PFSK-1 (cell line): ENCODE results near the gene NCOA3.

ENCODE experiments used
- FOXP2 ChIP-seq: optimal IDR thresholded peaks from 2 replicates; pipeline ENCODE3; 2011; ENCODE audit warnings: borderline replicate concordance, control low read depth, inconsistent platforms; ENCODE audit not compliant: insufficient read depth; ENCODE audit errors: extremely low read length, extremely low read depth
- POLR2AphosphoS5 ChIP-seq: IDR thresholded peaks from 2 replicates; pipeline ENCODE4 v1.6.1; 2012; ENCODE audit warnings: low read depth, mild to moderate bottlenecking, control low read depth, low read length, moderate library complexity
- REST ChIP-seq, 2 experiments: IDR thresholded peaks; 2 replicates each; pipeline versions ENCODE4 v1.6.1 to v1.8.0; 2011 to 2012; ENCODE audit warnings: low read depth in 2 of 2, low read length in 2 of 2, control low read depth in 1 of 2, inconsistent platforms in 1 of 2, mild to moderate bottlenecking in 1 of 2, moderate library complexity in 1 of 2; ENCODE audit not compliant: insufficient read depth in 1 of 2
- SIN3A ChIP-seq: IDR thresholded peaks from 2 replicates; pipeline ENCODE4 v1.6.1; 2012; ENCODE audit warnings: mild to moderate bottlenecking, low read length, moderate library complexity, borderline replicate concordance; ENCODE audit not compliant: insufficient read depth
- TAF1 ChIP-seq: IDR thresholded peaks from 2 replicates; pipeline ENCODE4 v1.6.1; 2012; ENCODE audit warnings: low read length, control low read depth, borderline replicate concordance; ENCODE audit not compliant: insufficient read depth

NCOA3 gene

GRCh38 chr20:47499053-47499452, 2.6 kb upstream of the NCOA3 start:
- TF ChIP-seq REST (IDR thresholded peaks at IDR 0.05; ENCODE audit: insufficient read depth in 1 of 2, low read depth in 2 of 2, low read length in 2 of 2) (no peak), FOXP2 (no peak), TAF1 (no peak), POLR2AphosphoS5 (no peak), SIN3A (no peak)

GRCh38 chr20:47500554-47500953, 1.1 kb upstream of the NCOA3 start:
- no peak for TF ChIP-seq TAF1
- TF ChIP-seq SIN3A, result no peak
- no peak for TF ChIP-seq REST (IDR thresholded peaks at IDR 0.05; ENCODE audit: insufficient read depth in 1 of 2, low read depth in 2 of 2, low read length in 2 of 2)

GRCh38 chr20:47501116-47501481, 588 bp upstream of the NCOA3 start:
- TF ChIP-seq FOXP2 (no peak), POLR2AphosphoS5 (no peak), SIN3A (no peak), REST (IDR thresholded peaks at IDR 0.05; ENCODE audit: insufficient read depth in 1 of 2, low read depth in 2 of 2, low read length in 2 of 2) (no peak), TAF1 (no peak)

- TF ChIP-seq SIN3A (peak; percentile 99), FOXP2 (no peak), POLR2AphosphoS5 (no peak), TAF1 (no peak), REST (IDR thresholded peaks at IDR 0.05; ENCODE audit: insufficient read depth in 1 of 2, low read depth in 2 of 2, low read length in 2 of 2) (no peak)
Measured at GRCh38 chr20:47502271-47503239, 868 bp downstream of the NCOA3 start.

- TF ChIP-seq FOXP2, result no peak
- no peak for TF ChIP-seq REST (IDR thresholded peaks at IDR 0.05; ENCODE audit: insufficient read depth in 1 of 2, low read depth in 2 of 2, low read length in 2 of 2)
- no peak for TF ChIP-seq SIN3A
- no peak for TF ChIP-seq TAF1
- no peak for TF ChIP-seq POLR2AphosphoS5
Measured at GRCh38 chr20:47503685-47504084, 2.0 kb downstream of the NCOA3 start.
